Body of pancreas (tissue), 4 donors: ENCODE measurements around the gene SRSF5. TPM values are rescaled to one million over a fixed set of nuclear protein-coding genes. Genes with fewer than 3 reads are reported as not detected.
"Not testable (repeated sequence)": the region's sequence is repeated elsewhere in the genome, so short reads cannot be mapped to it uniquely, and the experiment has no call there.

ENCODE experiments used
- ATAC-seq: fragments of 150-250 bp; one replicate; pipeline ENCODE4 v1.9.1; 2016
- DNase-seq, 4 donors: peaks; one replicate each; pipeline ENCODE4 v3.0.0-alpha.2; 2019
- H3K27ac ChIP-seq, 4 donors: fragments of 200-600 bp; sonication (generic); 1 replicate in 3 of 4; 2 replicates in 1 of 4; pipeline versions ENCODE4 v1.5.1 to v1.6.1; 2016 to 2019; ENCODE audit warnings: mild to moderate bottlenecking in 1 of 4, mixed read lengths in 1 of 4, moderate library complexity in 1 of 4
- H3K27me3 ChIP-seq, 2 donors: fragments of 200-600 bp; sonication (generic); one replicate each; pipeline ENCODE4 v1.6.0; 2016; ENCODE audit warnings: mild to moderate bottlenecking in 1 of 2
- H3K36me3 ChIP-seq, 2 donors: fragments of 200-600 bp; sonication (generic); replicated peaks in 1 of 2; 2 replicates each; pipeline ENCODE4 v1.5.1; 2016; ENCODE audit warnings: low read depth in 2 of 2; ENCODE audit not compliant: insufficient read depth in 1 of 2
- H3K4me1 ChIP-seq: fragments of 200-600 bp; sonication (generic); one replicate; pipeline ENCODE4 v1.6.0; 2016
- H3K4me3 ChIP-seq, 2 donors: fragments of 200-600 bp; sonication (generic); 1 replicate in 1 of 2; 2 replicates in 1 of 2; pipeline ENCODE4 v1.5.1; 2016 to 2019
- H3K9me3 ChIP-seq, 3 donors: fragments of 200-600 bp; sonication (generic); 1 replicate in 2 of 3; 2 replicates in 1 of 3; pipeline ENCODE4 v1.5.1; 2016
- POLR2A ChIP-seq, 3 donors: fragments of 450-650 bp; IDR thresholded peaks; one replicate each; pipeline ENCODE4 v1.6.1; 2016; ENCODE audit warnings: antibody characterized with exemption in 3 of 3, mild to moderate bottlenecking in 2 of 3
- WGBS, 2 donors: methylation state at CpG; one replicate each; pipeline ENCODE4 v1.1.5; 2017; 5-methylcytosine and 5-hydroxymethylcytosine counted together
- intact Hi-C: fragments of 100-400 bp; cut with DNase I; formaldehyde crosslinking; loops from one replicate; pipeline ENCODE4 v1.15.1; 2023
- total RNA-seq, 2 donors: library from RNA; depleted of rRNA; stranded (reverse); fragments of >200 nt; gene quantifications; one replicate each; pipeline ENCODE4 v1.1.0, GENCODE V29; 2016
- TF ChIP-seq, protein P1 (sequence below), 7 experiments: fragments of 450-650 bp in 4 of 7; fragments of 200-600 bp in 3 of 7; sonication (generic) in 3 of 7; IDR thresholded peaks; one replicate each; pipeline ENCODE4 v1.5.1; 2016 to 2019; ENCODE audit warnings: antibody characterized with exemption in 7 of 7

SRSF5 gene
- total RNA-seq, 2 donors from 2014 or later: 198 to 230 TPM

DNA sequence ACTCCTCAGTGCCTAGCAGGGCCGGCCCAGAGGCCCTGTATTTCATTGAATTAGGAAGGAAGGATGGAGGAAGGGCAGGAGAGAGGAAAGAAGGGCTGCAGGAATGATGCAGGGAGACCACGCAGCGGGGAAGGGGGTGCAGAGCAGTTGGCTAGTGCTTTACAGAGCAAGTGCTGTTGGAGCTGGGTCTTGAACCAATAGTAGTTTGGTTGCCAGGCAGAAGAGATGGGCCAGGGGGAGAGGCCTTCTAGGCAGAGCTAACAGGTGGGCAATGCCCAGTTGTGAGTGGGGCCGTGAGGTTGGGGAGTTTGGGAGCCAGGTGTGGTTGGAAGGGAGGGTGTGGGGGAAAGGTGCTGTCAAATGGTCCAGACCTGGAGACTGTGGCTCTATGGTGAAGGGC, 39.1 kb upstream of the SRSF5 start:
- 49 to 54% methylated on average over 4 of the region's 4 CpGs for WGBS, 2 donors
- TF ChIP-seq, protein P1, sequence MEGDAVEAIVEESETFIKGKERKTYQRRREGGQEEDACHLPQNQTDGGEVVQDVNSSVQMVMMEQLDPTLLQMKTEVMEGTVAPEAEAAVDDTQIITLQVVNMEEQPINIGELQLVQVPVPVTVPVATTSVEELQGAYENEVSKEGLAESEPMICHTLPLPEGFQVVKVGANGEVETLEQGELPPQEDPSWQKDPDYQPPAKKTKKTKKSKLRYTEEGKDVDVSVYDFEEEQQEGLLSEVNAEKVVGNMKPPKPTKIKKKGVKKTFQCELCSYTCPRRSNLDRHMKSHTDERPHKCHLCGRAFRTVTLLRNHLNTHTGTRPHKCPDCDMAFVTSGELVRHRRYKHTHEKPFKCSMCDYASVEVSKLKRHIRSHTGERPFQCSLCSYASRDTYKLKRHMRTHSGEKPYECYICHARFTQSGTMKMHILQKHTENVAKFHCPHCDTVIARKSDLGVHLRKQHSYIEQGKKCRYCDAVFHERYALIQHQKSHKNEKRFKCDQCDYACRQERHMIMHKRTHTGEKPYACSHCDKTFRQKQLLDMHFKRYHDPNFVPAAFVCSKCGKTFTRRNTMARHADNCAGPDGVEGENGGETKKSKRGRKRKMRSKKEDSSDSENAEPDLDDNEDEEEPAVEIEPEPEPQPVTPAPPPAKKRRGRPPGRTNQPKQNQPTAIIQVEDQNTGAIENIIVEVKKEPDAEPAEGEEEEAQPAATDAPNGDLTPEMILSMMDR (IDR thresholded peaks at IDR 0.05): no peak
- no peak for TF ChIP-seq POLR2A (IDR thresholded peaks at IDR 0.05)
- no peaks in the 10 kb centered on the region for H3K36me3 ChIP-seq
- H3K27me3 ChIP-seq: no peaks in the 10 kb centered on the region
- peaks cover 11% of the 10 kb centered on the region for H3K4me1 ChIP-seq
- no peaks in the 10 kb centered on the region for H3K9me3 ChIP-seq
- H3K27ac ChIP-seq: no peak overlapping the region
- ATAC-seq (no peak), DNase-seq (no peak)
- intact Hi-C loops: loop anchor here (5.0 kb wide), 1 partner anchor 126 kb away; no protein-coding TSS in a partner anchor
- no peak overlapping the region for H3K4me3 ChIP-seq

DNA sequence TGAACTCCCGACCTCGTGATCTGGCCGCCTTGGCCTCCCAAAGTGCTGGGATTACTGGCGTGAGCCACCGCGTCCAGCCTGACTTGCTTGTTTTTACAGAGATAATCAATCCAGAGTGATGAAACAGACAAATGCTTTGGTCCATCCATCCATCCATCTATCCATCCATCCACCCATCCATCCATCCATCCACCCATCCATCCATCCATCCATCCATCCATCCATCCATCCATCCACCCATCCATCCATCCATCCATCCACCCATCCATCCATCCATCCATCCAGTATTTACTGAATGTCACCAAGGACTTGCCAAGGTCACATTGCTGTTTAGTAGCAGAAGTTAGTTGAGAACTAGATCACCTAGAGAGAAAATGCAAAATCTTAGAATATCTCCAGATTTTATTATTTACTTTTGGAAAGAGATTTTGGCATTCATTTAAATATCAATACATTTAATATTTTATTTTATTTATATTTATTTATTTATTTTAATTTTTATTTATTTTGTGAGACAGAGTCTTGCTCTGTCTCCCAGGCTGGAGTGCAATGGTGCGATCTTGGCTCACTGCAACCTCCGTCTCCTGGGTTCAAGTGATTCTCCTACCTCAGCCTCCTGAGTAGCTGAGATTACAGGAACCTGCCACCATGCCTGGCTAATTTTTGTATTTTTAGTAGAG, 34.9 kb upstream of the SRSF5 start:
- H3K9me3 ChIP-seq, H3K4me3 ChIP-seq, intact Hi-C loops, DNase-seq, H3K27ac ChIP-seq, H3K4me1 ChIP-seq, H3K36me3 ChIP-seq, H3K27me3 ChIP-seq, ATAC-seq: not testable (repeated sequence)
- 87 to 90% methylated on average over 8 of the region's 8 CpGs for WGBS, 2 donors

DNA sequence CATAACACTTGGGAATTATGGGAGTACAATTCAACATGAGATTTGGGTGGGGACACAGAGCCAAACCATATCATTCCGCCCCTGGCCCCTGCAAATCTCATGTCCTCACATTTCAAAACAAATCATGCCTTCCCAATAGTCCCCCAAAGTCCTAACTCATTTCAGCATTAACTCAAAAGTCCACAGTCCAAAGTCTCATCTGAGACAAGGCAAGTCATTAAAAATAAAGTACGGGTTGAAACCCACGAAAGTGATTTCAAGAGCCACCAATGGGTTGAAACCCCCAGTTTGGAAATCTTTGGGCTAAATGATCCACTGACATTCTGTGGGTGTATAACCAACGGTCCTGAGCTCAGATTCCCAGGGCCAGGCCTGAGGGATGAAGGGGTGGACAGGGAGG, 30.5 kb upstream of the SRSF5 start:
- H3K4me1 ChIP-seq, H3K27ac ChIP-seq, H3K9me3 ChIP-seq, DNase-seq, H3K4me3 ChIP-seq, ATAC-seq, H3K27me3 ChIP-seq, H3K36me3 ChIP-seq, intact Hi-C loops: not testable (repeated sequence)
- WGBS, 2 donors: 75 to 78% methylated on average over 4 of the region's 4 CpGs

DNA sequence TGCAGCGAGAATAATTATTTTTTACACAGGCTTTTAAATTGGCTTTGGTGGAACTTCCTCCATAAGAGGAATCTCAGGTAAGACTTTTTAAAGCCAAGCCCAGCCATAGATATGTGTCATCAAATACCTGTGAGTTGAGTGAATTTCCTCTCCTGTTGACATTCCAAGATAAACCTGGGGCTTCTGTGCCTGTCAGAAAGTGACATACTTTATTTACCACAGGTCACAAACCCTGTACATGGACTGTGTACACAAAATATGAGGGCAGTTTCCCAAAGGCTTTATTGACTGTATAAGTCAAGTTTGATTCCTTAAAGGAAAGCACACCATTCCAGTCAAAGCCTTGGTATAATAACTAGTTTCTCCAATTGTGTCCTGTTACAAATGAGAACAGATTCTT, 25.9 kb upstream of the SRSF5 start:
- H3K4me1 ChIP-seq: no peaks in the 10 kb centered on the region
- H3K9me3 ChIP-seq: no peaks in the 10 kb centered on the region
- 91 to 92% methylated on average over 1 of the region's 1 CpG for WGBS, 2 donors
- DNase-seq (no peak), ATAC-seq (no peak)
- H3K4me3 ChIP-seq: no peak overlapping the region
- TF ChIP-seq POLR2A (IDR thresholded peaks at IDR 0.05): no peak
- TF ChIP-seq, protein P1 (IDR thresholded peaks at IDR 0.05): no peak
- no peaks in the 10 kb centered on the region for H3K36me3 ChIP-seq
- intact Hi-C loops: no loop called here
- H3K27ac ChIP-seq: no peak overlapping the region
- no peaks in the 10 kb centered on the region for H3K27me3 ChIP-seq

DNA sequence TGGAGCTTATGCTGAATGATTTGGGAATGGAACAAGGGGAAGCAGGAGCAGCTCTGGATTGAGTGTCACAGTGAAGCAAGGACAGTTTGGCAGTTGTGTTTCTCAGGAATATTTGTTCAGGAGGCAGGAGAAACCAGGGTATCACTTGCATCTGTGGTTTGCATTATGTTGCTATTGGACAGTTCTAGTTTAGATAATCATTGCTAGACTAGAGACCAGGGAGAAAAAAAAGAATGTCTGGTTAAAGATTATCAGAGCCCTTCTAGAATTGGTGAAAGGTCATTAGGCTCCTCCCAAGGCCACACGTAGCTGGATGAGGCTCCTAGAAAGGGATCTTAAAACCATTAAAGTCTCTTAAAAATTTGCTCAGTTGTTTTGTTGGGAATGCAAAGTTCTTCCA, 17.0 kb upstream of the SRSF5 start:
- Histone ChIP-seq H3K27ac (no peak overlapping the region), H3K27me3 (no peaks in the 10 kb centered on the region), H3K9me3 (no peaks in the 10 kb centered on the region), H3K4me3 (no peak overlapping the region), H3K4me1 (peaks cover 10% of the 10 kb centered on the region), H3K36me3 (no peaks in the 10 kb centered on the region)
- DNase-seq: no peak
- TF ChIP-seq POLR2A (IDR thresholded peaks at IDR 0.05): no peak
- TF ChIP-seq, protein P1 (IDR thresholded peaks at IDR 0.05): no peak
- intact Hi-C loops: no loop called here
- 17 to 26% methylated on average over 1 of the region's 1 CpG for WGBS, 2 donors
- ATAC-seq: peak; percentile 63

DNA sequence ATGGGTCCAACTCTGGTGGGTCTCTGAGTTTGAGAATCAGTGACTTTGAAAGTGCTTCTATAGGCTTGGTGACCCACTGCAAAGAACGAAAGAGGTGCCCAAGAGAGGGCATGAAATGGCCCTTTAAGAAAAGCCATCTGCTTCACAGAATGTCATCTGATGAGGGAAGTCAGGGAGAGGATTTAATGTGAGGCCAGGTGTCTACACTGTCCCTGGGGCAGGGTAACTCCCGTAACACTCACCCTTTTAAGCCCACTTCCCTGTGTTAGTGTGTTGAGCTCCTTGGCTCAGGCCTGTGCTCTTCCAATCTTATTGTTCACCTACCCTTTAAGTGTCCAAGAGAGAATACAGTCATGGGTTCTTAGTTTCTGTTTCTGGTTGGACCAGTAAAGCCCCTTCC, 16.4 kb upstream of the SRSF5 start:
- no peak for ATAC-seq
- TF ChIP-seq, protein P1 (IDR thresholded peaks at IDR 0.05): no peak
- Histone ChIP-seq H3K27me3 (no peaks in the 10 kb centered on the region), H3K9me3 (no peaks in the 10 kb centered on the region), H3K27ac (peak overlapping the region in 1 of 4 donors; percentile 1), H3K4me3 (no peak overlapping the region), H3K4me1 (peaks cover 10% of the 10 kb centered on the region), H3K36me3 (no peaks in the 10 kb centered on the region)
- intact Hi-C loops: no loop called here
- WGBS, 2 donors: 87 to 97% methylated on average over 2 of the region's 2 CpGs
- no peak for DNase-seq
